HCT116 (cell line): ENCODE data around the gene AURKAIP1. TPM values are rescaled to one million over a fixed set of nuclear protein-coding genes. Genes with fewer than 3 reads are reported as not detected.

ENCODE experiments used
- ATAC-seq: fragments of 200-7000 bp; cut with Tn5 transposase; 2 replicates; pipeline ENCODE4 v1.9.1; 2020; ENCODE audit warnings: mild to moderate bottlenecking, moderate library complexity
- BruUV-seq: library from RNA; stranded (reverse); fragments of 400-500 nt; replicated peaks from 2 replicates; lab custom pipeline; 2021; lab: Mats Ljungman, UMichigan
- CTCF ChIA-PET: fragments of 300-600 bp; sonication (Branson Sonifier 250); formaldehyde crosslinking; loops from one replicate; lab custom pipeline; 2021; ENCODE audit warnings: antibody characterized with exemption; lab: Charles Lee
- POLR2A ChIA-PET: fragments of 300-600, 350-600 bp; sonication (Branson Sonifier 250); formaldehyde crosslinking; loops from one replicate; lab custom pipeline; 2021; ENCODE audit warnings: antibody characterized with exemption; lab: Charles Lee
- RAD21 ChIA-PET, 2 experiments: fragments of 300-600 bp; sonication (Branson Sonifier 250); formaldehyde crosslinking; loops; one replicate each; lab custom pipeline; 2023; ENCODE audit warnings: low total read pairs in 2 of 2; ENCODE audit not compliant: uncharacterized antibody in 2 of 2, unreplicated experiment in 2 of 2, low non-redundant PET in 1 of 2; lab: Charles Lee
- DNase-seq: peaks from one replicate; pipeline ENCODE4 v3.0.0-alpha.2; 2010; ENCODE audit warnings: low read depth, low spot score
- H2AFZ ChIP-seq: fragments of 200-600 bp; shearing (Covaris generic), sonication (generic); 2 replicates; pipeline ENCODE4 v1.6.1; 2017; ENCODE audit warnings: low read depth, mixed run types, mixed read lengths, antibody characterized with exemption, low read length; ENCODE audit not compliant: poor library complexity, severe bottlenecking
- H3K27ac ChIP-seq: 2 replicates; pipeline ENCODE4 v1.5.1; 2012; ENCODE audit warnings: low read depth, low read length
- H3K27me3 ChIP-seq: fragments of 200-600 bp; sonication (generic); 2 replicates; pipeline ENCODE4 v1.6.1; 2016; ENCODE audit warnings: mixed run types, low read length, mixed read lengths; ENCODE audit not compliant: insufficient read depth
- H3K36me3 ChIP-seq, 2 experiments: fragments of 200-500 bp in 1 of 2; fragments of 200-600 bp in 1 of 2; sonication (Bioruptor generic) in 1 of 2; sonication (generic) in 1 of 2; 2 replicates each; pipeline versions ENCODE4 v1.5.1 to v1.6.1; 2014 to 2016; ENCODE audit warnings: low read length in 2 of 2, inconsistent platforms in 1 of 2, mixed read lengths in 1 of 2, mixed run types in 1 of 2; ENCODE audit not compliant: insufficient read depth in 2 of 2, control insufficient read depth in 1 of 2
- H3K4me1 ChIP-seq, 2 experiments: fragments of 200-600 bp in 1 of 2; sonication (generic) in 1 of 2; 2 replicates each; pipeline versions ENCODE4 v1.5.1 to v1.6.1; 2012 to 2017; ENCODE audit warnings: low read length in 2 of 2, inconsistent platforms in 1 of 2, mild to moderate bottlenecking in 1 of 2, mixed read lengths in 1 of 2, mixed run types in 1 of 2, moderate library complexity in 1 of 2; ENCODE audit not compliant: insufficient read depth in 2 of 2, control insufficient read depth in 1 of 2
- H3K4me2 ChIP-seq: fragments of 200-600 bp; sonication (generic); 2 replicates; pipeline ENCODE4 v1.6.1; 2017; ENCODE audit warnings: mixed run types, low read length, mixed read lengths
- H3K4me3 ChIP-seq, 2 experiments: fragments of 200-600 bp in 1 of 2; sonication (generic) in 1 of 2; replicated peaks in 1 of 2; 2 replicates each; pipeline ENCODE4 v1.5.1; 2011 to 2016; ENCODE audit warnings: low read length in 2 of 2, control low read depth in 1 of 2, low read depth in 1 of 2, mild to moderate bottlenecking in 1 of 2, mixed read lengths in 1 of 2, mixed run types in 1 of 2
- H3K79me2 ChIP-seq: fragments of 200-600 bp; sonication (generic); 2 replicates; pipeline ENCODE4 v1.6.1; 2017; ENCODE audit warnings: mild to moderate bottlenecking, mixed run types, low read length, moderate library complexity, mixed read lengths; ENCODE audit not compliant: insufficient read depth
- H3K9ac ChIP-seq: fragments of 200-600 bp; sonication (generic); 2 replicates; pipeline ENCODE4 v1.6.1; 2016; ENCODE audit warnings: low read length, mixed read lengths
- H3K9me2 ChIP-seq: fragments of 200-600 bp; sonication (generic), shearing (Covaris generic); 2 replicates; pipeline ENCODE4 v1.6.1; 2017; ENCODE audit warnings: mixed run types, mild to moderate bottlenecking, moderate library complexity; ENCODE audit not compliant: insufficient read depth
- H3K9me3 ChIP-seq, 2 experiments: fragments of 200-500 bp in 1 of 2; fragments of 200-600 bp in 1 of 2; sonication (Bioruptor generic) in 1 of 2; sonication (generic) in 1 of 2; 2 replicates each; pipeline ENCODE4 v1.6.1; 2014 to 2017; ENCODE audit warnings: low read length in 2 of 2, mixed read lengths in 2 of 2, inconsistent platforms in 1 of 2, low read depth in 1 of 2, mild to moderate bottlenecking in 1 of 2, mixed run types in 1 of 2, moderate library complexity in 1 of 2; ENCODE audit not compliant: control insufficient read depth in 1 of 2, insufficient read depth in 1 of 2
- H4K20me1 ChIP-seq: fragments of 200-600 bp; sonication (generic), shearing (Covaris generic); 2 replicates; pipeline ENCODE4 v1.6.1; 2017; ENCODE audit warnings: mixed run types, mild to moderate bottlenecking, moderate library complexity; ENCODE audit not compliant: insufficient read depth
- ATF3 ChIP-seq: IDR thresholded peaks from 2 replicates; pipeline ENCODE4 v1.6.1; 2012
- CBX3 ChIP-seq: IDR thresholded peaks from 2 replicates; pipeline ENCODE4 v1.6.1; 2012; ENCODE audit warnings: low read depth
- EGR1 ChIP-seq: IDR thresholded peaks from 2 replicates; pipeline ENCODE4 v1.6.1; 2012; ENCODE audit warnings: low read depth
- ELF1 ChIP-seq: IDR thresholded peaks from 2 replicates; pipeline ENCODE4 v1.6.1; 2012; ENCODE audit warnings: low read depth, borderline replicate concordance
- EZH2 ChIP-seq: fragments of 200-600 bp; sonication (generic); IDR thresholded peaks from 2 replicates; pipeline ENCODE4 v1.6.1; 2017; ENCODE audit warnings: antibody characterized with exemption, mixed run types
- EZH2phosphoT487 ChIP-seq: fragments of 200-600 bp; IDR thresholded peaks from 2 replicates; pipeline ENCODE4 v1.6.1; 2018; ENCODE audit warnings: antibody characterized with exemption, borderline replicate concordance
- FOSL1 ChIP-seq: IDR thresholded peaks from 2 replicates; pipeline ENCODE4 v1.6.1; 2012; ENCODE audit warnings: low read depth
- JUND ChIP-seq: IDR thresholded peaks from 2 replicates; pipeline ENCODE4 v1.6.1; 2012
- POLR2A ChIP-seq: IDR thresholded peaks from 2 replicates; pipeline ENCODE4 v1.7.0; 2011; ENCODE audit warnings: borderline replicate concordance; ENCODE audit not compliant: insufficient read depth, insufficient read length; ENCODE audit errors: extremely low read depth
- RAD21 ChIP-seq: IDR thresholded peaks from 2 replicates; pipeline ENCODE4 v1.6.1; 2012; ENCODE audit warnings: low read depth, mild to moderate bottlenecking
- SP1 ChIP-seq: IDR thresholded peaks from 2 replicates; pipeline ENCODE4 v1.6.1; 2012; ENCODE audit warnings: low read depth
- SRF ChIP-seq: IDR thresholded peaks from 2 replicates; pipeline ENCODE4 v1.6.1; 2012; ENCODE audit warnings: low read depth
- TCF7L2 ChIP-seq: IDR thresholded peaks from 2 replicates; pipeline ENCODE4 v1.7.0; 2011; ENCODE audit warnings: borderline replicate concordance, inconsistent platforms; ENCODE audit not compliant: insufficient read depth, insufficient read length; ENCODE audit errors: extremely low read depth
- YY1 ChIP-seq: IDR thresholded peaks from 2 replicates; pipeline ENCODE4 v1.6.1; 2011; ENCODE audit warnings: low read length, low read depth, moderate library complexity, mild to moderate bottlenecking; ENCODE audit not compliant: insufficient replicate concordance; ENCODE audit errors: extremely low read depth
- ZNF274 ChIP-seq: fragments of 200-500 bp; sonication (Bioruptor generic); IDR thresholded peaks from 2 replicates; pipeline ENCODE4 v1.6.1; 2014; ENCODE audit warnings: mild to moderate bottlenecking, low read depth, low read length, inconsistent platforms
- intact Hi-C: fragments of 100-400 bp; cut with micrococcal nuclease; formaldehyde crosslinking; loops from 2 replicates; pipeline ENCODE4 v1.10.0; 2022
- total RNA-seq: library from RNA; stranded (reverse); gene quantifications from one replicate; pipeline ENCODE4 v1.2.1, GENCODE V29; 2021; ENCODE audit not compliant: unreplicated experiment
- TF ChIP-seq, protein P1 (sequence below): IDR thresholded peaks from 2 replicates; pipeline ENCODE4 v1.6.1; 2012; ENCODE audit warnings: low read depth
- TF ChIP-seq, protein P2 (sequence below): IDR thresholded peaks from 2 replicates; pipeline ENCODE4 v1.6.1; 2011; ENCODE audit warnings: mild to moderate bottlenecking, low read length, moderate library complexity; ENCODE audit not compliant: insufficient replicate concordance; ENCODE audit errors: extremely low read depth
- TF ChIP-seq, protein P3 (sequence below): IDR thresholded peaks from 2 replicates; pipeline ENCODE4 v1.6.1; 2012

Gene AURKAIP1
- total RNA-seq, 1 experiment from 2014 or later, result 200 TPM

DNA sequence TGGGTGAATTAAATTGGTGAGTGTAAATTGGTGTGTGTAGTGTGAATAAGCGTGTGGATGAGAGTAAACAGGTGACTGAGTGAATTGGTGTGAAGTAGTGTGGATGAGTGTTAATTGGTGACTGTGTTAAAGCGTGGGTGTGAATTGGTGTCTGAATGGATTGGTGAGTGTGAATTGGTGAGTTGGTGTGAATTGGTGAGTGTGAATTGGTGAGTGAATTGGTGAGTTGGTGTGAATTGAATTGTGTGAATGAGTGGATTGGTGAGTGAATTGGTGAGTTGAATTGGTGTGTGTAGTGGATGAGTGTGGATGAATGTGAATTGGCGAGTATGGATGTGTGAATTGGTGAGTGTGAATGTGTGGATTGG lies 8.3 kb downstream of the AURKAIP1 start:
- ChIA-PET RAD21 (no interaction called here), POLR2A (no interaction called here), CTCF (no interaction called here)
- no peak overlapping the region for H3K4me2 ChIP-seq
- no peaks in the 10 kb centered on the region for H4K20me1 ChIP-seq
- no peak for ATAC-seq
- no TSS peak for BruUV-seq
- 0 out of 2 replicates have a peak, but pooled peaks cover 3% of the 10 kb centered on the region for H3K9me2 ChIP-seq
- peaks cover 6 to 16% of the 10 kb centered on the region in 2 experiments; a peak in 3 of 4 replicates for H3K4me1 ChIP-seq
- TF ChIP-seq RAD21 (no peak), SRF (no peak), YY1 (no peak), POLR2A (no peak), TCF7L2 (no peak), ELF1 (no peak), SP1 (no peak), ZNF274 (no peak), EGR1 (no peak), JUND (no peak), EZH2 (no peak), CBX3 (no peak), FOSL1 (no peak), ATF3 (no peak), EZH2phosphoT487 (no peak)
- TF ChIP-seq, protein P1, sequence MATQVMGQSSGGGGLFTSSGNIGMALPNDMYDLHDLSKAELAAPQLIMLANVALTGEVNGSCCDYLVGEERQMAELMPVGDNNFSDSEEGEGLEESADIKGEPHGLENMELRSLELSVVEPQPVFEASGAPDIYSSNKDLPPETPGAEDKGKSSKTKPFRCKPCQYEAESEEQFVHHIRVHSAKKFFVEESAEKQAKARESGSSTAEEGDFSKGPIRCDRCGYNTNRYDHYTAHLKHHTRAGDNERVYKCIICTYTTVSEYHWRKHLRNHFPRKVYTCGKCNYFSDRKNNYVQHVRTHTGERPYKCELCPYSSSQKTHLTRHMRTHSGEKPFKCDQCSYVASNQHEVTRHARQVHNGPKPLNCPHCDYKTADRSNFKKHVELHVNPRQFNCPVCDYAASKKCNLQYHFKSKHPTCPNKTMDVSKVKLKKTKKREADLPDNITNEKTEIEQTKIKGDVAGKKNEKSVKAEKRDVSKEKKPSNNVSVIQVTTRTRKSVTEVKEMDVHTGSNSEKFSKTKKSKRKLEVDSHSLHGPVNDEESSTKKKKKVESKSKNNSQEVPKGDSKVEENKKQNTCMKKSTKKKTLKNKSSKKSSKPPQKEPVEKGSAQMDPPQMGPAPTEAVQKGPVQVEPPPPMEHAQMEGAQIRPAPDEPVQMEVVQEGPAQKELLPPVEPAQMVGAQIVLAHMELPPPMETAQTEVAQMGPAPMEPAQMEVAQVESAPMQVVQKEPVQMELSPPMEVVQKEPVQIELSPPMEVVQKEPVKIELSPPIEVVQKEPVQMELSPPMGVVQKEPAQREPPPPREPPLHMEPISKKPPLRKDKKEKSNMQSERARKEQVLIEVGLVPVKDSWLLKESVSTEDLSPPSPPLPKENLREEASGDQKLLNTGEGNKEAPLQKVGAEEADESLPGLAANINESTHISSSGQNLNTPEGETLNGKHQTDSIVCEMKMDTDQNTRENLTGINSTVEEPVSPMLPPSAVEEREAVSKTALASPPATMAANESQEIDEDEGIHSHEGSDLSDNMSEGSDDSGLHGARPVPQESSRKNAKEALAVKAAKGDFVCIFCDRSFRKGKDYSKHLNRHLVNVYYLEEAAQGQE, result no peak
- TF ChIP-seq, protein P2, sequence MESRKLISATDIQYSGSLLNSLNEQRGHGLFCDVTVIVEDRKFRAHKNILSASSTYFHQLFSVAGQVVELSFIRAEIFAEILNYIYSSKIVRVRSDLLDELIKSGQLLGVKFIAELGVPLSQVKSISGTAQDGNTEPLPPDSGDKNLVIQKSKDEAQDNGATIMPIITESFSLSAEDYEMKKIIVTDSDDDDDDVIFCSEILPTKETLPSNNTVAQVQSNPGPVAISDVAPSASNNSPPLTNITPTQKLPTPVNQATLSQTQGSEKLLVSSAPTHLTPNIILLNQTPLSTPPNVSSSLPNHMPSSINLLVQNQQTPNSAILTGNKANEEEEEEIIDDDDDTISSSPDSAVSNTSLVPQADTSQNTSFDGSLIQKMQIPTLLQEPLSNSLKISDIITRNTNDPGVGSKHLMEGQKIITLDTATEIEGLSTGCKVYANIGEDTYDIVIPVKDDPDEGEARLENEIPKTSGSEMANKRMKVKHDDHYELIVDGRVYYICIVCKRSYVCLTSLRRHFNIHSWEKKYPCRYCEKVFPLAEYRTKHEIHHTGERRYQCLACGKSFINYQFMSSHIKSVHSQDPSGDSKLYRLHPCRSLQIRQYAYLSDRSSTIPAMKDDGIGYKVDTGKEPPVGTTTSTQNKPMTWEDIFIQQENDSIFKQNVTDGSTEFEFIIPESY, result no peak
- TF ChIP-seq, protein P3, sequence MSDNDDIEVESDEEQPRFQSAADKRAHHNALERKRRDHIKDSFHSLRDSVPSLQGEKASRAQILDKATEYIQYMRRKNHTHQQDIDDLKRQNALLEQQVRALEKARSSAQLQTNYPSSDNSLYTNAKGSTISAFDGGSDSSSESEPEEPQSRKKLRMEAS, result no peak
- TF ChIP-seq, all 23 proteins: peak for 0
- Histone ChIP-seq H3K9ac (no peak overlapping the region), H3K9me3 (peaks cover 0 to 16% of the 10 kb centered on the region in 2 experiments; a peak in 1 of 4 replicates), H3K4me3 (no peak overlapping the region), H2AFZ (no peak overlapping the region), H3K27ac (no peak overlapping the region), H3K27me3 (no peaks in the 10 kb centered on the region), H3K36me3 (no peaks in the 10 kb centered on the region; a peak in 1 of 4 replicates), H3K79me2 (no peaks in the 10 kb centered on the region; the same call in 1 of the 2 replicates)
- intact Hi-C loops, result no loop called here
- DNase-seq, result no peak
